ENCODE measurements around the gene HYAL2. TPM values are rescaled to one million over a fixed set of nuclear protein-coding genes. Genes with fewer than 3 reads are reported as not detected.

The HYAL2 gene
- total and polyA plus RNA-seq, 2 of the 8 experiments (the other 6 are each of a cell fraction or from before 2014, with no cell fraction given) = 51.9 to 176 TPM

GRCh38 chr3:50269460-50269859, 53.1 kb downstream of the HYAL2 start:
- Histone ChIP-seq H3K18ac (ENCODE audit: extremely low read depth, low read length) (peak overlapping the region; percentile 60), H3K4ac (replicated peaks; ENCODE audit: insufficient read length, low read depth, low read length) (no peak overlapping the region), H3K27ac (ENCODE audit: low read depth, low read length) (no peak overlapping the region), H3K79me1 (ENCODE audit: low read depth, low read length) (no peaks in the 10 kb centered on the region), H3K23ac (ENCODE audit: insufficient read length) (no peak overlapping the region), H3K23me2 (ENCODE audit: low read depth, low read length) (peaks cover 2% of the 10 kb centered on the region; the same call in 1 of the 2 replicates), H3K9me3 (ENCODE audit: insufficient read depth in 2 of 2, low read depth in 1 of 2, low read length in 1 of 2) (no peaks in the 10 kb centered on the region), H2BK5ac (ENCODE audit: low read depth, low read length) (0 out of 2 replicates have a peak overlapping the region, but pooled peaks have one; percentile 39), H3K4me2 (ENCODE audit: insufficient read depth in 1 of 2, low read depth in 2 of 2, low read length in 2 of 2) (peak overlapping the region in 1 of 2 experiments; percentile 28; a peak in 1 of 4 replicates), H2BK120ac (replicated peaks; ENCODE audit: low read depth, low read length) (no peak overlapping the region), H2BK20ac (ENCODE audit: low read length) (peak overlapping the region; percentile 72; the same call in 1 of the 2 replicates), H3K4me1 (replicated peaks in 1 of 4; ENCODE audit: control insufficient read depth in 3 of 4, insufficient read depth in 4 of 4, low read length in 3 of 4) (peaks cover 0 to 44% (median 32%) of the 10 kb centered on the region in 4 experiments; a peak in 6 of 7 replicates), H2BK15ac (ENCODE audit: low read length) (peak overlapping the region; percentile 99), H4K5ac (ENCODE audit: insufficient read length, low read depth, low read length) (no peak overlapping the region), H3K9ac (replicated peaks in 1 of 4; ENCODE audit: extremely low read depth in 1 of 4, low read depth in 3 of 4, low read length in 3 of 4) (no peak overlapping the region), H4K91ac (replicated peaks; ENCODE audit: insufficient read length, low read length) (peak overlapping the region; percentile 68), H3K79me2 (ENCODE audit: control insufficient read depth in 1 of 2, insufficient read depth in 2 of 2, low read length in 2 of 2) (no peaks in the 10 kb centered on the region), H3K14ac (ENCODE audit: insufficient read length) (no peak overlapping the region), H2AFZ (ENCODE audit: low read length) (no peak overlapping the region), H3K56ac (replicated peaks; ENCODE audit: insufficient read length, low read depth, low read length) (no peak overlapping the region), H3K36me3 (ENCODE audit: control insufficient read depth in 2 of 4, insufficient read depth in 4 of 4, low read length in 3 of 4) (no peaks in the 10 kb centered on the region), H4K20me1 (replicated peaks in 1 of 2; ENCODE audit: control insufficient read depth in 1 of 2, insufficient read depth in 2 of 2, low read length in 2 of 2) (peaks cover 0 to 1% of the 10 kb centered on the region in 2 experiments), H2BK12ac (ENCODE audit: low read depth, low read length) (peak overlapping the region; percentile 80; the same call in 1 of the 2 replicates), H3K4me3 (ENCODE audit: extremely low read depth in 1 of 4, insufficient read depth in 2 of 4, low read depth in 3 of 4, low read length in 4 of 4) (no peak overlapping the region), H3K27me3 (replicated peaks in 1 of 4; ENCODE audit: control insufficient read depth in 3 of 4, extremely low read depth in 1 of 4, insufficient read depth in 3 of 4, low read length in 3 of 4) (peaks cover 10 to 20% (median 15%) of the 10 kb centered on the region in 4 experiments), H4K8ac (ENCODE audit: extremely low read depth, insufficient read depth, low read length) (no peak overlapping the region; the same call in 1 of the 2 replicates), H2AK5ac (ENCODE audit: low read depth, low read length) (peak overlapping the region; percentile 2)
- DNase-seq (ENCODE audit: low read depth in 1 of 2, low spot score in 2 of 2) (no peak), FAIRE-seq (no peak)
- POLR2A ChIA-PET (ENCODE audit: partially characterized antibody) = interaction anchor here (1.0 to 4.4 kb wide), 2 partner anchors 10 to 30 kb away, joined by 3 to 35 read pairs; partner anchors contain the start of genes HYAL3 and NAA80
- whole genome bisulfite sequencing, 2 experiments (ENCODE audit: extremely low coverage in 1 of 2, insufficient coverage in 1 of 2, insufficient read length in 1 of 2, insufficient replicate concordance in 2 of 2, low coverage in 1 of 2, low lambda C conversion rate in 2 of 2, missing lambda C conversion rate in 1 of 2) = 80% methylated on average over 4 of the region's 4 CpGs; no CpG with 5 or more reads in 1 of the 2 experiments
- CTCF ChIA-PET (ENCODE audit: partially characterized antibody) = interaction anchor here (1.5 to 53.5 kb wide), 5 partner anchors 12 to 75 kb away, joined by 4 to 2149 read pairs (median 58); partner anchors contain the start of genes GNAI2, IFRD2 and SLC38A3
- TF ChIP-seq USF2 (IDR thresholded peaks at IDR 0.05; ENCODE audit: low read length) (no peak), YY1 (IDR thresholded peaks at IDR 0.05; ENCODE audit: low read depth, low read length) (no peak), BACH1 (IDR thresholded peaks at IDR 0.05; ENCODE audit: low read length) (no peak), SUZ12 (IDR thresholded peaks at IDR 0.05; ENCODE audit: low read length) (no peak), TAF7 (optimal IDR thresholded peaks at IDR 0.05; ENCODE audit: borderline replicate concordance, low read depth, low read length) (no peak), SP1 (IDR thresholded peaks at IDR 0.05; ENCODE audit: low read depth, low read length) (no peak), FOSL1 (IDR thresholded peaks at IDR 0.05; ENCODE audit: insufficient read depth, low read depth, low read length) (no peak), GTF2F1 (IDR thresholded peaks at IDR 0.05; ENCODE audit: borderline replicate concordance, low read depth, low read length) (no peak), KDM5A (IDR thresholded peaks at IDR 0.05; ENCODE audit: low read length) (no peak), TCF12 (IDR thresholded peaks at IDR 0.05; ENCODE audit: low read depth, low read length) (no peak), KDM4A (IDR thresholded peaks at IDR 0.05; ENCODE audit: low read depth, low read length, severe bottlenecking) (no peak), RFX5 (IDR thresholded peaks at IDR 0.05; ENCODE audit: borderline replicate concordance, low read depth, low read length) (no peak), JUND (IDR thresholded peaks at IDR 0.05; ENCODE audit: low read length) (no peak)
